A549 (cell line): ENCODE measurements around the gene DDIAS. TPM values are rescaled to one million over a fixed set of nuclear protein-coding genes. Genes with fewer than 3 reads are reported as not detected.
A peak's percentile ranks its signal among the peaks of the same experiment; 100 is the strongest.

Experiments
- ATAC-seq, 2 experiments: fragments of 200-7000 bp in 1 of 2; fragments of >200 bp in 1 of 2; cut with Nextera tagmentation in 1 of 2; cut with Tn5 transposase in 1 of 2; 3 replicates each; pipeline versions ENCODE4 v1.8.0 to v1.9.1; 2018 to 2020; ENCODE audit warnings: mild to moderate bottlenecking in 1 of 2, moderate library complexity in 1 of 2
- CTCF ChIA-PET: fragments of 300-600 bp; sonication (Branson Sonifier 250); formaldehyde crosslinking; extraction: SDS; loops from one replicate; lab custom pipeline; 2021; ENCODE audit warnings: antibody characterized with exemption, inconsistent platforms; lab: Yijun Ruan, JAX
- POLR2A ChIA-PET: fragments of 350-600 bp; formaldehyde crosslinking; extraction: SDS; loops from one replicate; lab custom pipeline; 2021; ENCODE audit warnings: antibody characterized with exemption, inconsistent platforms; lab: Yijun Ruan, JAX
- DNase-seq, 2 experiments: peaks; one replicate each; pipeline versions ENCODE4 v3.0.0 to v3.0.0-alpha.2; 2011 to 2016; ENCODE audit warnings: low read depth in 1 of 2, low spot score in 1 of 2
- FAIRE-seq: peaks from 2 replicates; lab custom pipeline; 2011; peaks lifted over from hg19 to GRCh38; lab: Jason Lieb, UNC
- H3K27ac ChIP-seq, 2 experiments: fragments of >200 bp; sonication (Bioruptor Twin); formaldehyde crosslinking; 3 replicates each; pipeline ENCODE4 v1.5.1; 2016 to 2017
- H3K4me1 ChIP-seq: fragments of >200 bp; sonication (Bioruptor Twin); formaldehyde crosslinking; 3 replicates; pipeline ENCODE4 v1.6.1; 2016
- H3K4me2 ChIP-seq: fragments of >200 bp; sonication (Bioruptor Twin); formaldehyde crosslinking; 3 replicates; pipeline ENCODE4 v1.6.1; 2016
- H3K4me3 ChIP-seq: fragments of >200 bp; sonication (Bioruptor Twin); formaldehyde crosslinking; 3 replicates; pipeline ENCODE4 v1.5.1; 2016
- H3K9me3 ChIP-seq: fragments of >200 bp; sonication (Bioruptor Twin); formaldehyde crosslinking; 3 replicates; pipeline ENCODE4 v1.6.1; 2016
- ATOH8 ChIP-seq: fragments of 250-450 bp; sonication (Bioruptor Pico); IDR thresholded peaks from 2 replicates; pipeline ENCODE4 v1.5.0; 2020; ENCODE audit warnings: low read depth, mild to moderate bottlenecking, moderate library complexity
- CEBPB ChIP-seq, 2 experiments: fragments of >200 bp in 1 of 2; sonication (Bioruptor Twin) in 1 of 2; formaldehyde crosslinking in 1 of 2; IDR thresholded peaks; 2 replicates each; pipeline ENCODE4 v1.6.1; 2012 to 2016
- EHF ChIP-seq: fragments of 250-450 bp; sonication (Bioruptor Pico); IDR thresholded peaks from 2 replicates; pipeline ENCODE4 v1.5.0; 2020; ENCODE audit warnings: mild to moderate bottlenecking
- EHMT2 ChIP-seq: fragments of 200-600 bp; sonication (generic); IDR thresholded peaks from 2 replicates; pipeline ENCODE4 v1.6.1; 2016; ENCODE audit warnings: antibody characterized with exemption, low read depth, mild to moderate bottlenecking, moderate library complexity
- ELK1 ChIP-seq: fragments of 150-350 bp; IDR thresholded peaks from 2 replicates; pipeline ENCODE4 v1.6.1; 2014; ENCODE audit warnings: low read depth, mild to moderate bottlenecking, low read length
- ESRRA ChIP-seq: fragments of 150-350 bp; IDR thresholded peaks from 2 replicates; pipeline ENCODE4 v1.6.1; 2014; ENCODE audit warnings: mild to moderate bottlenecking, low read length, borderline replicate concordance
- FOSB ChIP-seq: fragments of 250-450 bp; sonication (Bioruptor Pico); IDR thresholded peaks from 2 replicates; pipeline ENCODE4 v1.5.0; 2020; ENCODE audit warnings: mild to moderate bottlenecking, moderate library complexity
- GATA3 ChIP-seq: IDR thresholded peaks from 2 replicates; pipeline ENCODE4 v1.6.1; 2012; ENCODE audit warnings: borderline replicate concordance
- HES2 ChIP-seq: fragments of >200 bp; sonication (Bioruptor Twin); formaldehyde crosslinking; IDR thresholded peaks from 2 replicates; pipeline ENCODE4 v1.6.1; 2016
- HOXB5 ChIP-seq: fragments of 250-450 bp; sonication (Bioruptor Pico); IDR thresholded peaks from 2 replicates; pipeline ENCODE4 v1.5.0; 2020; ENCODE audit warnings: mild to moderate bottlenecking, moderate library complexity
- JUN ChIP-seq, 2 experiments: fragments of >200 bp; sonication (Bioruptor Twin); formaldehyde crosslinking; IDR thresholded peaks; 2 replicates in 1 of 2; 3 replicates in 1 of 2; pipeline ENCODE4 v1.6.1; 2016 to 2017
- JUNB ChIP-seq: fragments of >200 bp; sonication (Bioruptor Twin); formaldehyde crosslinking; IDR thresholded peaks from 2 replicates; pipeline ENCODE4 v1.6.1; 2016
- KDM1A ChIP-seq: fragments of 200-600 bp; sonication (generic); IDR thresholded peaks from 2 replicates; pipeline ENCODE4 v1.6.1; 2016; ENCODE audit warnings: low read depth, mild to moderate bottlenecking
- MAX ChIP-seq: IDR thresholded peaks from 2 replicates; pipeline ENCODE4 v1.6.1; 2012
- MYC ChIP-seq: IDR thresholded peaks from 2 replicates; pipeline ENCODE4 v1.6.1; 2012; ENCODE audit warnings: mild to moderate bottlenecking, inconsistent platforms, low read length, improper control_type of control experiment, borderline replicate concordance
- NR3C1 ChIP-seq: fragments of >200 bp; sonication (Bioruptor Twin); formaldehyde crosslinking; IDR thresholded peaks from 3 replicates; pipeline ENCODE4 v1.6.1; 2017
- PBX3 ChIP-seq: IDR thresholded peaks from 2 replicates; pipeline ENCODE4 v1.6.1; 2012
- PHF8 ChIP-seq: fragments of 200-600 bp; sonication (generic); IDR thresholded peaks from 2 replicates; pipeline ENCODE4 v1.6.1; 2016; ENCODE audit warnings: low read depth, mild to moderate bottlenecking, antibody characterized with exemption, moderate library complexity, borderline replicate concordance
- POLR2AphosphoS2 ChIP-seq: conservative IDR thresholded peaks from 2 replicates; pipeline ENCODE4 v1.6.1; 2012; ENCODE audit warnings: low read length, improper control_type of control experiment, inconsistent platforms
- RAD21 ChIP-seq, 2 experiments: fragments of >200 bp in 1 of 2; sonication (Bioruptor Twin) in 1 of 2; formaldehyde crosslinking in 1 of 2; IDR thresholded peaks in 1 of 2; conservative IDR thresholded peaks in 1 of 2; 2 replicates in 1 of 2; 3 replicates in 1 of 2; pipeline ENCODE4 v1.6.1; 2012 to 2018; ENCODE audit warnings: inconsistent platforms in 1 of 2
- RARB ChIP-seq: fragments of 250-450 bp; sonication (Bioruptor Pico); IDR thresholded peaks from 2 replicates; pipeline ENCODE4 v1.8.0; 2021; ENCODE audit warnings: mild to moderate bottlenecking, moderate library complexity
- RNF2 ChIP-seq: fragments of 200-600 bp; sonication (generic); IDR thresholded peaks from 2 replicates; pipeline ENCODE4 v1.6.1; 2016; ENCODE audit warnings: low read depth, mild to moderate bottlenecking, antibody characterized with exemption, moderate library complexity, borderline replicate concordance
- SMC3 ChIP-seq: fragments of >200 bp; sonication (Bioruptor Twin); formaldehyde crosslinking; IDR thresholded peaks from 3 replicates; pipeline ENCODE4 v1.6.1; 2018; ENCODE audit warnings: inconsistent platforms
- USF2 ChIP-seq: fragments of 450-650 bp; IDR thresholded peaks from 2 replicates; pipeline ENCODE4 v1.6.1; 2014; ENCODE audit warnings: antibody characterized with exemption
- ZC3H11A ChIP-seq: fragments of 450-650 bp; IDR thresholded peaks from 2 replicates; pipeline ENCODE4 v1.6.1; 2014; ENCODE audit warnings: antibody characterized with exemption, mild to moderate bottlenecking
- WGBS: methylation state at CpG from one replicate; pipeline ENCODE4 v1.1.6; 2017; ENCODE audit errors: missing lambda C conversion rate; 5-methylcytosine and 5-hydroxymethylcytosine counted together
- polyA plus RNA-seq, 4 experiments: library from polyadenylated mRNA; depleted of rRNA in 3 of 4; stranded (reverse); fragments of >200 nt; fragmentation: RNase III in 1 of 4; extraction: RNeasy Plus Mini Kit Qiagen cat#74134 plus additional on column Dnase treatment in 1 of 4; gene quantifications; 2 replicates in 3 of 4; 3 replicates in 1 of 4; pipeline ENCODE4 v1.2.3, GENCODE V29; 2011 to 2017

Gene DDIAS
- polyA plus RNA-seq, 2 of the 4 experiments (the other 2 are of a cell fraction), result 14.7 to 23.9 TPM

GRCh38 chr11:82902880-82903279, 1.3 kb downstream of the DDIAS start:
- 62% methylated on average over 3 of the region's 3 CpGs for WGBS
- no peaks in the 10 kb centered on the region for H3K9me3 ChIP-seq
- ATAC-seq (no peak), DNase-seq (no peak), FAIRE-seq (no peak)
- H3K4me3 ChIP-seq, result no peak overlapping the region
- POLR2A ChIA-PET, result no interaction called here
- H3K4me1 ChIP-seq, result peaks cover 13% of the 10 kb centered on the region
- peak overlapping the region; percentile 83 for H3K4me2 ChIP-seq
- no peak overlapping the region for H3K27ac ChIP-seq
- TF ChIP-seq PBX3 (no peak), EHMT2 (no peak), ZC3H11A (no peak), MYC (no peak), ELK1 (no peak), KDM1A (no peak), RAD21 (conservative IDR thresholded peaks at IDR 0.05 in 1 of 2, IDR thresholded peaks at IDR 0.05 in 1 of 2) (no peak), RARB (CRISPR knock-in tag) (no peak), JUN (IDR thresholded peaks at IDR 0.05) (no peak), POLR2AphosphoS2 (no peak), MAX (no peak), EHF (CRISPR knock-in tag) (no peak), SMC3 (no peak), USF2 (no peak), CEBPB (IDR thresholded peaks at IDR 0.05) (no peak), RNF2 (no peak)
- CTCF ChIA-PET, result interaction anchor here (1.5 to 3.9 kb wide), 3 partner anchors 11 to 347 kb away, joined by 3 to 17 read pairs (median 11); no protein-coding TSS in a partner anchor

- CTCF ChIA-PET, result interaction anchor here (0.8 to 3.9 kb wide), 4 partner anchors 35 to 346 kb away, joined by 3 to 17 read pairs (median 8); no protein-coding TSS in a partner anchor
- FAIRE-seq (no peak), ATAC-seq (no peak), DNase-seq (no peak)
- no peak overlapping the region for H3K4me2 ChIP-seq
- H3K27ac ChIP-seq, result no peak overlapping the region
- TF ChIP-seq JUNB (no peak), FOSB (no peak), GATA3 (no peak), RAD21 (conservative IDR thresholded peaks at IDR 0.05 in 1 of 2, IDR thresholded peaks at IDR 0.05 in 1 of 2) (no peak), PHF8 (no peak), ATOH8 (CRISPR knock-in tag) (no peak), MAX (no peak), ZC3H11A (no peak), ESRRA (no peak), NR3C1 (no peak), HES2 (no peak), HOXB5 (no peak), ELK1 (no peak), KDM1A (no peak), EHF (CRISPR knock-in tag) (no peak)
- peaks cover 12% of the 10 kb centered on the region for H3K4me1 ChIP-seq
- H3K4me3 ChIP-seq, result no peak overlapping the region
- WGBS, result 55% methylated on average over 3 of the region's 3 CpGs
- no peaks in the 10 kb centered on the region for H3K9me3 ChIP-seq
- POLR2A ChIA-PET, result no interaction called here
These were observed 2.5 kb downstream of the DDIAS start for GRCh38 chr11:82903843-82904586.
